Immature natural killer cell (primary cell): ENCODE measurements around the gene XAB2. TPM values are rescaled to one million over a fixed set of nuclear protein-coding genes. Genes with fewer than 3 reads are reported as not detected.
"Not testable (repeated sequence)": the region's sequence is repeated elsewhere in the genome, so short reads cannot be mapped to it uniquely, and the experiment has no call there.

Source experiments
- DNase-seq, 3 donors: peaks; one replicate each; pipeline ENCODE4 v3.0.0; 2022; ENCODE audit warnings: mixed read lengths in 1 of 3
- H3K27ac Mint-ChIP-seq, 6 donors: one replicate each; pipeline ENCODE4 v1.8.0; 2020; ENCODE audit warnings: mixed read lengths in 6 of 6, mild to moderate bottlenecking in 5 of 6, inconsistent platforms in 4 of 6, moderate library complexity in 3 of 6
- H3K27me3 Mint-ChIP-seq, 3 donors: one replicate each; pipeline ENCODE4 v1.8.0; 2020 to 2021; ENCODE audit warnings: low read depth in 3 of 3, mild to moderate bottlenecking in 3 of 3, mixed read lengths in 3 of 3, moderate library complexity in 3 of 3, inconsistent platforms in 1 of 3
- H3K36me3 Mint-ChIP-seq, 3 donors: one replicate each; pipeline ENCODE4 v1.8.0; 2020; ENCODE audit warnings: mixed read lengths in 3 of 3, inconsistent platforms in 2 of 3, mild to moderate bottlenecking in 2 of 3
- H3K4me1 Mint-ChIP-seq, 2 donors: one replicate each; pipeline ENCODE4 v1.8.0; 2020; ENCODE audit warnings: inconsistent platforms in 2 of 2, mild to moderate bottlenecking in 2 of 2, mixed read lengths in 2 of 2, moderate library complexity in 1 of 2
- H3K4me3 Mint-ChIP-seq, 5 donors: one replicate each; pipeline ENCODE4 v1.8.0; 2020; ENCODE audit warnings: mild to moderate bottlenecking in 5 of 5, mixed read lengths in 5 of 5, inconsistent platforms in 3 of 5, moderate library complexity in 3 of 5
- H3K9me3 Mint-ChIP-seq, 6 donors: one replicate each; pipeline ENCODE4 v1.8.0; 2020; ENCODE audit warnings: mild to moderate bottlenecking in 6 of 6, mixed read lengths in 6 of 6, inconsistent platforms in 4 of 6, moderate library complexity in 3 of 6
- polyA plus RNA-seq, 3 donors: library from polyadenylated mRNA; unstranded; fragments of 300-500 nt; fragmentation: Illumina TruSeq; gene quantifications; one replicate each; pipeline ENCODE4 v1.2.3, GENCODE V29; 2021

The XAB2 gene
- polyA plus RNA-seq, 3 donors from 2014 or later: 5.5 to 13.3 (median 12.4) TPM

DNA sequence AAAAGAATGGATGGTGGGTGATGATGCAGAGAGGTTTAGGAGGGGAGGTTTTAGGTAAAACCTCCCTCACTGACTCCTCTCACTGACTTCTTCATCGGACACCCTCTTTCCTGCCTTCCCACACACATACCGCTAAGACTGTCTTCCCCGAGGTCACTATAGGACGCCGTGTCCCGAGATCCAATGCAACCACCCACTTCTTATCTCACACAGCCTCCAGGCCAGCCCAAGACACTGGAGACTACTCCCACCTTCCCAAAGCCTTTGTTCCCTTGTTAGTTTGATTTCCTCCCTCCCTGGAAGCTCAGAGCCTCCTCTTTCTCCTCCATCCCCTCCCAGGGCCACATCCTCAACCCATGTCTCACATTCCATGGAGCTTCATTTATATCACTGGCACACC lies 50.2 kb downstream of the XAB2 start:
- peak overlapping the region in 1 of 6 donors; percentile 24 for H3K27ac Mint-ChIP-seq
- no peaks in the 10 kb centered on the region for H3K4me1 Mint-ChIP-seq
- no peaks in the 10 kb centered on the region for H3K36me3 Mint-ChIP-seq
- H3K9me3 Mint-ChIP-seq: no peaks in the 10 kb centered on the region
- no peak for DNase-seq
- peaks cover 3 to 7% (median 3%) of the 10 kb centered on the region in 3 donors for H3K27me3 Mint-ChIP-seq
- no peak overlapping the region for H3K4me3 Mint-ChIP-seq

DNA sequence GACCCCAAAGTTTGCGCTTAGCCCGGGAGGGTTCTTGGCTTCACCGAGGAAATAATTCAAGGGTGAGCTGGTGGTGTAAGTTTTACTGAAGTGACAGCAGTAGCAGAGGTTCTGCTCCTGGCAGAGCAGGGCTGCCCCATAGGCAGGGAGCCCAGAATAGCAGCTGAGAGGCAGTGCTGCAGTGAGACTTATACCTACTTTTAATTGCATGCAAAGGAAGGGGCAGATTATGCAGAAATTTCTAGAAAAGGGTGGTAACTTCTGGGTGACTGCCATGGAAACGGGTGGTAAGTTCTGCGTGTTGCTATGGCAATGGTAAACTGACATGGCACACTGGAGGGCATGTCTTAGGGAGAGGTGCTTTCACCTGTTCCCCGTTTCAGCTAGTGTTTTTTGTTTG lies 51.2 kb downstream of the XAB2 start:
- Mint-ChIP-seq H3K9me3 (no peaks in the 10 kb centered on the region), H3K4me1 (no peaks in the 10 kb centered on the region), H3K4me3 (no peak overlapping the region), H3K27me3 (peaks cover 3 to 7% (median 3%) of the 10 kb centered on the region in 3 donors), H3K27ac (no peak overlapping the region), H3K36me3 (no peaks in the 10 kb centered on the region)
- DNase-seq: no peak

DNA sequence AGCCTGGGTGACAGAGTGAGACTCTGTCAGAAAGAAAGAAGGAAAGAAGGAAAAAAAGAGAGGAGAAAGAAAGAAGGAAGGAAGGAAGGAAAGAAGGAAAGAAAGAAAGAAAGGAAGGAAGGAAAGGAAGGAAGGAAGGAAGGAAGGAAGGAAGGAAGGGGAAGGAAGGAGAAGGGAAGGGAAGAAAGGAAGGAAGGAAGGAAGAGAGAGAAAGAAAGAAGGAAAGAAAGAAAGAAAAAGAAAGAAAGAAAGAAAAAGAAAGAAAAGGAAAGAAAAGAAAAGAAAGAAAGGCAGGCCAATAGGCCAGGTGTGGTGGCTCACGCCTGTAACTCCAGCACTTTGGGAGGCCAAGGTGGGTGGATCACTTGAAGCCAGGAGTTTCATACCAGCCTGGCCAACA lies 51.9 kb downstream of the XAB2 start:
- H3K9me3 Mint-ChIP-seq, H3K27me3 Mint-ChIP-seq, H3K27ac Mint-ChIP-seq, H3K36me3 Mint-ChIP-seq, H3K4me1 Mint-ChIP-seq, H3K4me3 Mint-ChIP-seq, DNase-seq: not testable (repeated sequence)

DNA sequence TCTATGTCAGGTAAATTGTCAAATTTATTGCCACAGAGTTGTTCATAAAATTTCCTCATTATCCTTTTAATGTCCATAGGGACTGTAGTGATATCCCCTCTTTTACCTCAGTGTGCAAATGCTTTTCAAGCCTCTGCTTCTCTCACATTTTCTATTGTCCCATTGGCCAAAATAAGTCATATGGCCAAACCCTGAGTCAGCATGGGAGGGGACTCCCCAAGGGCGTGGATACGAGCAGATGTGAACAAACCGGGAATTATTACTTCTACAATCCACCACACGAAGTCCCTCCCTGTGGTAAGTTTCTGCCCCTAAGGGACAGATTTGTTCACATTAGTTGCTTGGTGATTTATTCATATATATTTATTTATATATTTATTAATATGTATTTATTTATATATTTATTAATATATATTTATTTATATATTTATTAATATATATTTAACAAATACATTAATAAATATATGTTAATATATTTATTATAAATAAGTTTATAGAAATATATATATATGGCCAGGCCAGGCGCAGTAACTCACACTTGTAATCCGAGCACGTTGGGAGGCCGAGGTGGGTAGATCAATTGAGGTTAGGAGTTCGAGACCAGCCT lies 53.8 kb downstream of the XAB2 start:
- H3K4me1 Mint-ChIP-seq: no peaks in the 10 kb centered on the region
- H3K27ac Mint-ChIP-seq: no peak overlapping the region
- no peaks in the 10 kb centered on the region for H3K36me3 Mint-ChIP-seq
- H3K4me3 Mint-ChIP-seq: no peak overlapping the region
- H3K9me3 Mint-ChIP-seq: no peaks in the 10 kb centered on the region
- no peak for DNase-seq
- peaks cover 0 to 7% (median 3%) of the 10 kb centered on the region in 3 donors for H3K27me3 Mint-ChIP-seq

DNA sequence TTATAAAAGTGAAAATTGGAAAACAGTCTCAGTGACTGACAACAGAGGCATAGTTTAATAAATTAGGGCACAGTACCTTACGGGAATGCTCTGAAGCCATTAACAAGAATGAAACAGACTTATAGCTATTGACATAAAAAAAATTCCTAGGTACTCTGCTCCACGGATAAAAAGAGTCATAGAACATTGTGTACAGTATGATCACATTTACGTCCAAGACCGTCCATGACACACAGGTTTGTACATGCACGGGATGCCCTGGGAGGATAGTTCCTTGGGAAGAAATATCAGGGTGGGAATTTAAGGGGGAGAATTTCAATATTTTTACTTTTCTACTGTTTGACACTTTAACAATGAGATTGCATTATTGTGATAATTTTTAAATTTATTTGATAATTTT lies 58.6 kb downstream of the XAB2 start:
- H3K4me3 Mint-ChIP-seq: no peak overlapping the region
- no peaks in the 10 kb centered on the region for H3K36me3 Mint-ChIP-seq
- no peaks in the 10 kb centered on the region for H3K4me1 Mint-ChIP-seq
- H3K27ac Mint-ChIP-seq: no peak overlapping the region
- DNase-seq: no peak
- peaks cover 0 to 3% (median 0%) of the 10 kb centered on the region in 3 donors for H3K27me3 Mint-ChIP-seq
- H3K9me3 Mint-ChIP-seq: no peaks in the 10 kb centered on the region

Other genes starting within 250 kb of the XAB2 start
- 1 to 10 TPM in 2 of 3 donors, under 1 TPM in 1; 0.21 to 2.8 (median 1.2) TPM for gene PEX11G, start 140.5 kb downstream of the XAB2 start, polyA plus RNA-seq
- 1 to 10 TPM; 1.3 to 3.1 (median 1.8) TPM for gene ZNF358, start 113.4 kb downstream of the XAB2 start, polyA plus RNA-seq
- 10 to 100 TPM in 1 of 3 donors, 1 to 10 TPM in 2; 6.6 to 17.1 (median 9.5) TPM for gene MCOLN1, start 106.9 kb downstream of the XAB2 start, polyA plus RNA-seq
- gene PNPLA6, start 93.8 kb downstream of the XAB2 start, polyA plus RNA-seq: 10 to 100 TPM in 1 of 3 donors, 1 to 10 TPM in 2; 4.9 to 17.5 (median 9.8) TPM
- gene CAMSAP3, start 33.7 kb downstream of the XAB2 start, polyA plus RNA-seq: not detected
- gene PET100, start 248 bp upstream of the XAB2 start, polyA plus RNA-seq: 100 to 1,000 TPM; 107 to 376 (median 255) TPM
- gene PCP2, start 4.2 kb upstream of the XAB2 start, polyA plus RNA-seq: under 1 TPM in 1 of 3 donors, not detected in 2; 0.58 TPM
- 100 to 1,000 TPM in 2 of 3 donors, 10 to 100 TPM in 1; 73.7 to 115 (median 100) TPM for gene STXBP2, start 7.6 kb upstream of the XAB2 start, polyA plus RNA-seq
- gene RETN, start 39.5 kb upstream of the XAB2 start, polyA plus RNA-seq: 1 to 10 TPM in 1 of 3 donors, not detected in 2; 1.4 TPM
- under 1 TPM in 1 of 3 donors, not detected in 2; 0.14 TPM for gene MCEMP1, start 47.5 kb upstream of the XAB2 start, polyA plus RNA-seq
- 100 to 1,000 TPM; 109 to 217 (median 115) TPM for gene TRAPPC5, start 51.3 kb upstream of the XAB2 start, polyA plus RNA-seq
- under 1 TPM in 2 of 3 donors, not detected in 1; 0.29 to 0.50 TPM for gene FCER2, start 72.6 kb upstream of the XAB2 start, polyA plus RNA-seq
- gene CLEC4G, start 102.6 kb upstream of the XAB2 start, polyA plus RNA-seq: under 1 TPM in 1 of 3 donors, not detected in 2; 0.43 TPM
- gene CD209, start 118.0 kb upstream of the XAB2 start, polyA plus RNA-seq: not detected
- not detected for gene CLEC4M, start 133.7 kb upstream of the XAB2 start, polyA plus RNA-seq
- 1 to 10 TPM; 1.6 to 5.1 (median 2.7) TPM for gene EVI5L, start 200.7 kb upstream of the XAB2 start, polyA plus RNA-seq
- not detected for gene PRR36, start 244.8 kb upstream of the XAB2 start, polyA plus RNA-seq